ENCODE data around the gene SFN. TPM values are rescaled to one million over a fixed set of nuclear protein-coding genes. Genes with fewer than 3 reads are reported as not detected.
A peak's percentile ranks its signal among the peaks of the same experiment; 100 is the strongest.

Gene SFN
- total RNA-seq = 83.8 TPM
- long read RNA-seq, transcript SFN-201 (1 exons, 1,320 nt) = major isoform, 30 of 30 reads
- long read RNA-seq, partial matches to known transcripts = 0 of 30 reads
- long read RNA-seq, other reads (novel, unspliced or antisense) = 0 of 30 reads

DNA sequence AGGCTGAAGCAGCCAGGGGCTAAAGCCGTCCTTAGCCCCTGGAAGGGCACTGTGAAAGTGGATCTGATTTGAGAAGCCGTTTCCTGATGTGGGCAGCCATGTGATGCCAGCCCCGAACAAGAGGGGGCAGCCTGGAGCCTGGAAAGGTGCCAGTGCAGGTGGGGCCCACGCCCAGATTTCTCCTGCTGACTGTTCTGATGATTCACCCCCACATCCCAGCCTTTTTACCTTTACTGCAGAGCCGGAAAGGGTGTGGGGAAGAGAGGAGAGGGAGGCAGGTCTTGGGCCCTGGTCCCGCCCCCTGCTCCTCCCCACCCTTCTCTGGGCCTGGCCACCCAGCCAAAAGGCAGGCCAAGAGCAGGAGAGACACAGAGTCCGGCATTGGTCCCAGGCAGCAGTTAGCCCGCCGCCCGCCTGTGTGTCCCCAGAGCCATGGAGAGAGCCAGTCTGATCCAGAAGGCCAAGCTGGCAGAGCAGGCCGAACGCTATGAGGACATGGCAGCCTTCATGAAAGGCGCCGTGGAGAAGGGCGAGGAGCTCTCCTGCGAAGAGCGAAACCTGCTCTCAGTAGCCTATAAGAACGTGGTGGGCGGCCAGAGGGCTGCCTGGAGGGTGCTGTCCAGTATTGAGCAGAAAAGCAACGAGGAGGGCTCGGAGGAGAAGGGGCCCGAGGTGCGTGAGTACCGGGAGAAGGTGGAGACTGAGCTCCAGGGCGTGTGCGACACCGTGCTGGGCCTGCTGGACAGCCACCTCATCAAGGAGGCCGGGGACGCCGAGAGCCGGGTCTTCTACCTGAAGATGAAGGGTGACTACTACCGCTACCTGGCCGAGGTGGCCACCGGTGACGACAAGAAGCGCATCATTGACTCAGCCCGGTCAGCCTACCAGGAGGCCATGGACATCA is at the start of gene SFN:
Gene SFN (plus strand): TSS at position 369 of the 904 bp plus-strand sequence. CDS start 64 bp downstream, at position 433.
- peak; percentile 75 for ATAC-seq
- intact Hi-C loops (cut with DNase I) = no loop called here
- no peaks in the 10 kb centered on the region for H3K27me3 ChIP-seq
- no peaks in the 10 kb centered on the region for H3K9me3 ChIP-seq
- H3K27ac ChIP-seq = peak within 1 kb of the TSS; percentile 87
- TF ChIP-seq, protein P1, sequence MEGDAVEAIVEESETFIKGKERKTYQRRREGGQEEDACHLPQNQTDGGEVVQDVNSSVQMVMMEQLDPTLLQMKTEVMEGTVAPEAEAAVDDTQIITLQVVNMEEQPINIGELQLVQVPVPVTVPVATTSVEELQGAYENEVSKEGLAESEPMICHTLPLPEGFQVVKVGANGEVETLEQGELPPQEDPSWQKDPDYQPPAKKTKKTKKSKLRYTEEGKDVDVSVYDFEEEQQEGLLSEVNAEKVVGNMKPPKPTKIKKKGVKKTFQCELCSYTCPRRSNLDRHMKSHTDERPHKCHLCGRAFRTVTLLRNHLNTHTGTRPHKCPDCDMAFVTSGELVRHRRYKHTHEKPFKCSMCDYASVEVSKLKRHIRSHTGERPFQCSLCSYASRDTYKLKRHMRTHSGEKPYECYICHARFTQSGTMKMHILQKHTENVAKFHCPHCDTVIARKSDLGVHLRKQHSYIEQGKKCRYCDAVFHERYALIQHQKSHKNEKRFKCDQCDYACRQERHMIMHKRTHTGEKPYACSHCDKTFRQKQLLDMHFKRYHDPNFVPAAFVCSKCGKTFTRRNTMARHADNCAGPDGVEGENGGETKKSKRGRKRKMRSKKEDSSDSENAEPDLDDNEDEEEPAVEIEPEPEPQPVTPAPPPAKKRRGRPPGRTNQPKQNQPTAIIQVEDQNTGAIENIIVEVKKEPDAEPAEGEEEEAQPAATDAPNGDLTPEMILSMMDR (IDR thresholded peaks at IDR 0.05) = peak; percentile 40
- H3K36me3 ChIP-seq = no peaks in the 10 kb centered on the region
- peak within 1 kb of the TSS; percentile 64 for H3K4me3 ChIP-seq
- DNase-seq = peak; percentile 92
- peaks cover 13% of the 10 kb centered on the region for H3K4me1 ChIP-seq

DNA sequence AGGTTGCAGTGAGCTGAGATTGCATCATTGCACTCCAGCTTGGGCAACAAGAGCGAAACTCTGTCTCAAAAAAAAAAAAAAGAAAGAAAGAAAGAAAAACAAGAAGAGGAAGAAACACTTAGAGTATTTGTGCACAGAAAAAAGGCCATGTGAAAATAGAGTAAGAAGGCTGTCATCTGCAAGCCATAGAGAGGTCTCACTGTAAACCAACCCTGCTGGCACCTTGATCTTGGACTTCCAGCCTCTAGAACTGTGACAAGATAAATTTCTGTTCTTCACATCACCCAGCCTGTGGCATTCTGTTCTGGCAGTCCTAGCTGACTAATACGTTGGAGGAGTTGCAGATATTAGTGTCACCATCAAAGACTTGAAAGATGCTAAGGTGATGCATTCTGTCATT is 48.6 kb upstream of the SFN start:
- ATAC-seq = no peak
- TF ChIP-seq, protein P1 (IDR thresholded peaks at IDR 0.05) = no peak
- Histone ChIP-seq H3K27me3 (no peaks in the 10 kb centered on the region), H3K27ac (no peak overlapping the region), H3K4me1 (peaks cover 3% of the 10 kb centered on the region), H3K9me3 (no peaks in the 10 kb centered on the region), H3K4me3 (no peak overlapping the region), H3K36me3 (no peaks in the 10 kb centered on the region)
- intact Hi-C loops (cut with DNase I) = no loop called here
- DNase-seq = no peak

DNA sequence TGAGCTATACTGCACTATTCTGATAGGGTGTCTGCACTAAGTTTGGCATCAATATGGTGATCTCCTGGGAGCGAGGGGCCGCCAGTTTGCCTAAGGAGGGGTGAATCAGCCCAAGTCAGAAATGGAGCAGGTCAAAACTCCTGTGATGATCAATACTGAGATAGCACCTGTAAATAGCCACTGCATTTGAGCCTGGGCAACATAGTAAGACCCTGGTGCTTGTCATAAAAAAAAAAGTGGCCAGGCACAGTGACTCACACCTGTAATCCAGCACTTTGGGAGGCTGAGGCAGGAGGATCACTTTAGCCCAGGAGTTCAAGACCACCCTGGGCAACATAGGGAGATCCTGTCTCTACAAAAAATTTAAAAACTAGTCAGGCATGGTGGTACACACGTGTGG is 48.1 kb upstream of the SFN start:
- Histone ChIP-seq H3K27ac (no peak overlapping the region), H3K9me3 (no peaks in the 10 kb centered on the region), H3K4me3 (no peak overlapping the region), H3K36me3 (no peaks in the 10 kb centered on the region), H3K4me1 (peaks cover 3% of the 10 kb centered on the region), H3K27me3 (no peaks in the 10 kb centered on the region)
- no peak for DNase-seq
- intact Hi-C loops (cut with DNase I) = no loop called here
- no peak for ATAC-seq
- TF ChIP-seq, protein P1 (IDR thresholded peaks at IDR 0.05) = no peak

DNA sequence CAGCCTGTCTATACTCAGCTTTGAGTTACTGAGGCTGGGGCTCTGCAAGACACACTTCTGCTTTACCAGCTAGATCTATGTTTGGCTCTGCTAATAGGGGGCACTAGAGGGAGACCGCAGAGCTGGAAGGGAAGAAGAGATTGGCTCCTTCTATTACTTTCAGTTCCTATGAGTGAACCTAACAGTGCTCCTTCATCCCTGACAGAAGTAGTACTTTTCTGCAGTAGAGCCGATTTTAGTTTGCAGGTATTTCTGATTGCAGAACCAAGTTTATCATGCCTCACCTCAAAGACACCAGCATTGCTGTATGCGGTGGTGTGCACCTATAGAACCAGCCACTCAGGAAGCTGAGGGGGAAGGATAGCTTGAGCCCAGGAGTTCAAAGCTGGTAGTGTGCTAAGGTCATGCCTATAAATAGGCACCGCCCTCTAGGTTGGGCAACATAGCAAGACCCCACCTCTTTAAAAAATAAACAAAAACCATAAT is 42.1 kb upstream of the SFN start:
- no peaks in the 10 kb centered on the region for H3K36me3 ChIP-seq
- H3K27me3 ChIP-seq = no peaks in the 10 kb centered on the region

DNA sequence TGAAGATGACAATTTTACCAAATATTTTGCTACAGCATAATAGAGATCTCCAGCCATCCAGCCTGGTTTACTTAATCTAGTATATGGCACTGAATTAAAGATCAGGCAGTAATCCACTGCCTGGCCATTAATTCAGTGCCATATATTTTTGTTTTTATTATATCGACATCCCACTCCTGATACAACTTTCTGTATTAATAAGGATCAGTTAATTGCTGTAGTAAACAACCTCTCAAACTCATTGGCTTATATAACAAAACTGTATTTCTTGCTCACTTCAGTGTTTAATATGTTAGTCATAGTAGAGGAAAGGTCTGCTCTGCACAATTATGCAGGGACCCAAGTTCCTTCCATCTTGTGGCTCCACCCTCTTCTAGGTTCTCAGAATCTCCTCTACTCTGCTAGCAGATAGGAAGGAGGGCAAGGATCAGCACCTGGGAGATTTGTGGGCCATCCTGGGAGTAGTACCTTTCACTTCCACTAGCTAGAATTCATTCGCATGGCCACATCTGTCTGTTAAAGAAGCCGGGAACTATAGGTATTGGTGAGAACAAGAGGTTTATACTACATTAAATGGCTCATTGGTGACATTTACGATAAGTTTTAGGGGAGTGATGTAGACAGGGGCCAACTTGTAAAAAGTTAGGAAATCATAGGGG is 40.1 kb upstream of the SFN start:
- no peak overlapping the region for H3K4me3 ChIP-seq
- ATAC-seq (no peak), DNase-seq (peak; percentile 3)
- H3K9me3 ChIP-seq = no peaks in the 10 kb centered on the region
- TF ChIP-seq, protein P1 (IDR thresholded peaks at IDR 0.05) = no peak
- H3K36me3 ChIP-seq = no peaks in the 10 kb centered on the region
- peaks cover 17% of the 10 kb centered on the region for H3K4me1 ChIP-seq
- intact Hi-C loops (cut with DNase I) = no loop called here
- H3K27ac ChIP-seq = no peak overlapping the region
- H3K27me3 ChIP-seq = no peaks in the 10 kb centered on the region

More for the DNA sequence above, 42.1 kb upstream of the SFN start:
- H3K4me3 ChIP-seq = no peak overlapping the region
- H3K9me3 ChIP-seq = no peaks in the 10 kb centered on the region
- ATAC-seq (peak; percentile 96), DNase-seq (no peak)
- H3K27ac ChIP-seq = no peak overlapping the region
- intact Hi-C loops (cut with DNase I) = no loop called here
- TF ChIP-seq, protein P1 (IDR thresholded peaks at IDR 0.05) = peak; percentile 36
- peaks cover 8% of the 10 kb centered on the region for H3K4me1 ChIP-seq

Measured in upper lobe of right lung (tissue), 1 donor.